Breast epithelium (tissue), 4 donors: ENCODE results near the gene AK8. TPM values are rescaled to one million over a fixed set of nuclear protein-coding genes. Genes with fewer than 3 reads are reported as not detected.
"Not testable (repeated sequence)": the region's sequence is repeated elsewhere in the genome, so short reads cannot be mapped to it uniquely, and the experiment has no call there.

Experiments used
- DNase-seq, 2 donors: peaks; one replicate each; pipeline ENCODE4 v3.0.0-alpha.2; 2019; ENCODE audit warnings: low spot score in 2 of 2
- H3K27ac ChIP-seq, 2 donors: fragments of 200-600 bp; sonication (generic) in 1 of 2; one replicate each; pipeline ENCODE4 v1.5.1; 2016 to 2019; ENCODE audit warnings: mild to moderate bottlenecking in 1 of 2
- H3K27me3 ChIP-seq, 2 donors: fragments of 200-600 bp; sonication (generic) in 1 of 2; one replicate each; pipeline versions ENCODE4 v1.5.1 to v1.6.0; 2017 to 2019; ENCODE audit warnings: control low read depth in 1 of 2, mild to moderate bottlenecking in 1 of 2
- H3K36me3 ChIP-seq: fragments of 200-600 bp; one replicate; pipeline ENCODE4 v1.5.1; 2019
- H3K4me1 ChIP-seq, 2 donors: fragments of 200-600 bp; sonication (generic); one replicate each; pipeline ENCODE4 v1.5.1; 2016 to 2019; ENCODE audit warnings: control low read depth in 1 of 2
- H3K4me3 ChIP-seq, 3 donors: fragments of 200-600 bp; sonication (generic); 1 replicate in 2 of 3; 2 replicates in 1 of 3; pipeline ENCODE4 v1.5.1; 2016 to 2019; ENCODE audit warnings: mild to moderate bottlenecking in 3 of 3, moderate library complexity in 2 of 3
- H3K9me3 ChIP-seq, 2 donors: fragments of 200-600 bp; sonication (generic) in 1 of 2; one replicate each; pipeline ENCODE4 v1.5.1; 2016 to 2019; ENCODE audit warnings: control low read depth in 1 of 2
- POLR2A ChIP-seq: fragments of 450-650 bp; IDR thresholded peaks from one replicate; pipeline ENCODE4 v1.6.1; 2016; ENCODE audit warnings: antibody characterized with exemption, mild to moderate bottlenecking, moderate library complexity
- POLR2AphosphoS5 ChIP-seq, 3 donors: sonication (generic); formaldehyde crosslinking; IDR thresholded peaks; one replicate each; pipeline ENCODE4 v1.6.1; 2017; ENCODE audit warnings: antibody characterized with exemption in 3 of 3
- intact Hi-C: fragments of 100-400 bp; cut with DNase I; formaldehyde crosslinking; loops from one replicate; pipeline ENCODE4 v1.15.1; 2023; ENCODE audit warnings: low total_unique reads
- total RNA-seq, 3 donors: library from RNA; depleted of rRNA; stranded (reverse); fragments of >200 nt; gene quantifications; one replicate each; pipeline ENCODE4 v1.1.0, GENCODE V29; 2016
- TF ChIP-seq, protein P1 (sequence below), 3 donors: fragments of 450-650 bp; IDR thresholded peaks; one replicate each; pipeline ENCODE4 v1.5.1; 2016 to 2017; ENCODE audit warnings: antibody characterized with exemption in 3 of 3, mild to moderate bottlenecking in 3 of 3, moderate library complexity in 3 of 3

Gene AK8
- total RNA-seq, 3 donors from 2014 or later = 0.66 to 2.6 (median 1.0) TPM

DNA sequence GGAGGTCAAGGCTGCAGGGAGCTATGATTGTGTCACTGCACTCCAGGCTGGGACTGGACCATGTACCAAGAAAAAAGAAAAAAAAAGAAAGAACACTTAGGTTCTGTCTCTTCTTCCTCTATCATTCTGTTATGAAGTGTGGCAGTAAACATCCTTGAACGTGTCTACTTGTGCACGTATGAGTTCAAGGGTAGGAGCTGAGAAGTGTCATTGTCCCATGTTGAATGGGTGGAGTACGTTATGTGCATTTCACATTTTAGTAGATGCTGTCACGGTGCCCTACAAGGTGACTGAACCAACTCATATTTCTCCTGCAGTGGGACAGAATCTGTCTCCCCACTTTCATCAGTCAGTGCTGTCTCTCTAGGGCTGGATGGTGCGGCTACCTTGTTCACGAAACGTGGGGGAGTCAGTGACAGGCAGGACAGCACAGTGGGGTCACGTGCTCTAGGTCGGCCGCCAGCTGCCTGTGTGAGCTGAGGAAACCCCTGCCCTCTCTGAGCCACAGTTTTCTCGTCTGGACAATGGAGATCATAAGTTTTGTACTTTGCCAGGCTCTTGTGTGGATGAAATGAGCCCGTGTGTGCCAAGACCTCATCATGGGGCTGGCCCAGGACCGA lies 160.6 kb downstream of the AK8 start:
- intact Hi-C loops = no loop called here
- H3K4me1 ChIP-seq = no peaks in the 10 kb centered on the region
- H3K27me3 ChIP-seq = peaks cover 0 to 13% of the 10 kb centered on the region in 2 donors
- no peak overlapping the region for H3K27ac ChIP-seq
- TF ChIP-seq POLR2AphosphoS5 (IDR thresholded peaks at IDR 0.05) (no peak), POLR2A (no peak)
- TF ChIP-seq, protein P1, sequence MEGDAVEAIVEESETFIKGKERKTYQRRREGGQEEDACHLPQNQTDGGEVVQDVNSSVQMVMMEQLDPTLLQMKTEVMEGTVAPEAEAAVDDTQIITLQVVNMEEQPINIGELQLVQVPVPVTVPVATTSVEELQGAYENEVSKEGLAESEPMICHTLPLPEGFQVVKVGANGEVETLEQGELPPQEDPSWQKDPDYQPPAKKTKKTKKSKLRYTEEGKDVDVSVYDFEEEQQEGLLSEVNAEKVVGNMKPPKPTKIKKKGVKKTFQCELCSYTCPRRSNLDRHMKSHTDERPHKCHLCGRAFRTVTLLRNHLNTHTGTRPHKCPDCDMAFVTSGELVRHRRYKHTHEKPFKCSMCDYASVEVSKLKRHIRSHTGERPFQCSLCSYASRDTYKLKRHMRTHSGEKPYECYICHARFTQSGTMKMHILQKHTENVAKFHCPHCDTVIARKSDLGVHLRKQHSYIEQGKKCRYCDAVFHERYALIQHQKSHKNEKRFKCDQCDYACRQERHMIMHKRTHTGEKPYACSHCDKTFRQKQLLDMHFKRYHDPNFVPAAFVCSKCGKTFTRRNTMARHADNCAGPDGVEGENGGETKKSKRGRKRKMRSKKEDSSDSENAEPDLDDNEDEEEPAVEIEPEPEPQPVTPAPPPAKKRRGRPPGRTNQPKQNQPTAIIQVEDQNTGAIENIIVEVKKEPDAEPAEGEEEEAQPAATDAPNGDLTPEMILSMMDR (IDR thresholded peaks at IDR 0.05) = no peak
- H3K36me3 ChIP-seq = no peaks in the 10 kb centered on the region
- H3K4me3 ChIP-seq = no peak overlapping the region
- no peak for DNase-seq
- no peaks in the 10 kb centered on the region for H3K9me3 ChIP-seq

DNA sequence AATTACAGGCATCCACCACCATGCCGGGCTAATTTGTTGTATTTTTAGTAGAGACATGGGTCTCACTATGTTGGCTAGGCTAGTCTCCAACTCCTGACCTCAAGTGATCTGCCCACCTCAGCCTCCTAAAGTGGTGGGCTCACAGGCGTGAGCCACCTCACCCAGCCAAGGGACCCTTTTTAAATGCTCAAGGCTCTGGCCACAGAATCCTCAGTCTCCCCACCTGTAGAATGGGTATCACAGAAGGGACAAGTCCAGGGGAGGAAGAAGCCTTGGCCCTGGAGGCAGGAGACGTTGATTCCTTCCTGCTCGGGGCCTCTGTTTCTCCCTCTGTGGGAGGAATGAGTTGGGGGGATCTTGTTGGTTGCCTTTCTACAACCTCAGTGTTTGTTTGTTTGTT lies 162.1 kb downstream of the AK8 start:
- Histone ChIP-seq H3K4me3 (no peak overlapping the region), H3K4me1 (no peaks in the 10 kb centered on the region), H3K9me3 (no peaks in the 10 kb centered on the region), H3K36me3 (no peaks in the 10 kb centered on the region), H3K27ac (no peak overlapping the region), H3K27me3 (peaks cover 0 to 13% of the 10 kb centered on the region in 2 donors)
- TF ChIP-seq POLR2A (no peak), POLR2AphosphoS5 (IDR thresholded peaks at IDR 0.05) (no peak)
- TF ChIP-seq, protein P1 (IDR thresholded peaks at IDR 0.05) = no peak
- intact Hi-C loops = no loop called here
- no peak for DNase-seq

DNA sequence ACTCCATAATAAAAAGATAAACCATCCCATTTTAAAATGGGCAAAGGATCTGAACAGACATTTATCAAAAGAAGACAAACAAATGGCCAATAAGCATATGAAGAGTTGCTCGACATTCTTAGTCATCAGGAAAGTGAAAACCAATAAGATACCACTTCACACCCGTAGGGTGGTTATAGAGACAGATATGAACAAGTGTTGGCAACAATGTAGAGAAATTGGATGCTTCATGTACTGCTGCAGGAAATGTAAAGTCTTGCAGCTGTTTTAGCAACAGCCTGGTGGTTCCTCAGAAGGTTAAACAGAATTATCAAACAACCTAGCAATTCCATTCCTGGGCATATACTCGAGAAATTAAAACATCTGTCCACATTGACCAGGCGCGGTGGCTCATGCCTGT lies 165.3 kb downstream of the AK8 start:
- Histone ChIP-seq H3K27me3 (peaks cover 0 to 13% of the 10 kb centered on the region in 2 donors), H3K27ac (no peak overlapping the region), H3K4me3 (no peak overlapping the region), H3K9me3 (no peaks in the 10 kb centered on the region), H3K36me3 (no peaks in the 10 kb centered on the region), H3K4me1 (no peaks in the 10 kb centered on the region)
- no peak for DNase-seq
- TF ChIP-seq, protein P1 (IDR thresholded peaks at IDR 0.05) = no peak
- no peak for TF ChIP-seq POLR2AphosphoS5 (IDR thresholded peaks at IDR 0.05)
- TF ChIP-seq POLR2A = no peak
- intact Hi-C loops = no loop called here

DNA sequence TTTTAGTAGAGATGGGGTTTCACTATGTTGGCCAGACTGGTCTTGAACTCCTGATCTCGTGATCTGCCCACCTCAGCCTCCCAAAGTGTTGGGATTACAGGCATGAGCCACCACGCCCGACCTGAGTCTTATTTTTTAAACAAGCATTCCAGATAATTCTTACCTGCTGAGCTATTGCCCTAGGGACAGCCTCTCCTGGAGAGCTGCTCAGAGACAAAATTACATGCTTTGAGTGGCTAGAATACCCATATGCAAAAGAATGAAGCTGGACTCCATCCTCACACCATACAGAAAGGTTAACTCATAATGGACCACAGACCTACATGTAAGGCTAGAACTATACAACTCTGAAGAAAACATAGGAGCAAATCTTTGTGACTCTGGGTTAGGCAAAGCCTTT lies 166.2 kb downstream of the AK8 start:
- H3K36me3 ChIP-seq = no peaks in the 10 kb centered on the region
- H3K4me1 ChIP-seq = no peaks in the 10 kb centered on the region
- no peak overlapping the region for H3K27ac ChIP-seq
- H3K27me3 ChIP-seq = peaks cover 0 to 7% of the 10 kb centered on the region in 2 donors
- intact Hi-C loops = no loop called here
- no peak overlapping the region for H3K4me3 ChIP-seq
- DNase-seq = no peak
- no peaks in the 10 kb centered on the region for H3K9me3 ChIP-seq
- TF ChIP-seq, protein P1 (IDR thresholded peaks at IDR 0.05) = no peak
- TF ChIP-seq POLR2AphosphoS5 (IDR thresholded peaks at IDR 0.05) = no peak
- TF ChIP-seq POLR2A = no peak

DNA sequence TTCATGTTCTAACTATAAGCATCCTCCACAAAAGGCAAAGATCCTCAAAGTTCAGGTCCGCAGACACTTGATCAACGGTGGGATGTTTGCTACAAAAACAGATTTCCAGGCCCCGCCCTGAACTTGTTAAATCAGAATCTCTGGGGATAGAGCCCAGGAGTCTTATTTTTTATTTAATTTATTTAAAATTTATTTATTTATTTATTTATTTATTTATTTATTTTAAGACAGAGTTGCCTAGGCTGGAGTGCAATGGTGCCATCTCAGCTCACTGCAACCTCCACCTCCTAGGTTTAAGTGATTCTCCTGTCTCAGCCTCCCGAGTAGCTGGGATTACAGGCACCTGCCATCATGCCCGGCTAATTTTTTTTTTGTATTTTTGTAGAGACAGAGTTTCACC lies 166.9 kb downstream of the AK8 start:
- H3K9me3 ChIP-seq, H3K4me3 ChIP-seq, H3K4me1 ChIP-seq, DNase-seq, H3K27ac ChIP-seq, H3K36me3 ChIP-seq, intact Hi-C loops, H3K27me3 ChIP-seq: not testable (repeated sequence)

DNA sequence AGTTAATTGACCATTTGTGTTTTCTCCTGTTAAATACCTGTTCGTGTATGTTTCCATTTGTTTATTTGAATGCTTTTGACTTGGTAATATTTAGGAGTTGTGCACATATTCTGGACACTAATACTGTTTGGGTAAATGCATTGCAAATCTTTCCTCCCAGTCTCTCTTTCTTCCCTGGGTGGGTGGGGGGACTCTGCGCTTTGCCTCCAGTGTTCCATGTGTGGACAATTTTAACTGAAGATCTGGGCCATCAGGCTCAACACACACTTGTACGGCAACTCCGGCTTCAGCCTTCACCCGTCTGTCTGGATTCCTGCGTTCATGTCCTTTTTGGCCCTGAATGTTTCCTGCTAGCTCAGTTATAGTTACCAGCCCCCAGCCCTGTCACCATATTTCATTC lies 167.8 kb downstream of the AK8 start:
- TF ChIP-seq, protein P1 (IDR thresholded peaks at IDR 0.05) = no peak
- TF ChIP-seq POLR2AphosphoS5 (IDR thresholded peaks at IDR 0.05) (no peak), POLR2A (no peak)
- Histone ChIP-seq H3K27me3 (no peaks in the 10 kb centered on the region), H3K4me3 (no peak overlapping the region), H3K9me3 (no peaks in the 10 kb centered on the region), H3K4me1 (no peaks in the 10 kb centered on the region), H3K27ac (no peak overlapping the region), H3K36me3 (no peaks in the 10 kb centered on the region)
- intact Hi-C loops = no loop called here
- DNase-seq = no peak
